ENCODE results near the gene PRAMEF4.
"Not testable (repeated sequence)": the region's sequence is repeated elsewhere in the genome, so short reads cannot be mapped to it uniquely, and the experiment has no call there.

Gene PRAMEF4

DNA sequence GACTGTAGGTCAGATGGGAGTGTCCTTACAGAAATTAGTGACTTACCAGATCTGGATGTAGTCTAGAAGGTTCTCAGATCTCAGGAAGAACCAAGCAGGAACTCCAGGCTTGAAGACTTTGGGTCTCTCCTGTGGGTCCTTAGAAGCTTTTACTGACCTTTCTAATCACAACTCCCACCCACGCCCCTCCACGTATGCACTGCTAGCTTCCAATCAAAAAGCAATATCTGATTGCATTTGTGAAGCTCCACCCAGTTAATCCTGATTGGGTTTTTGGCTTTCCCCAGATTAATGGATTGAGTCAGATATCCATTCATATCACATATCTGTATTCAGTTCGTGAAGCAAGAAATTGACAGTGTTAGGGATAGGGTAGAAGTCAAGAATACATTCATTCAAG lies at the start of gene PRAMEF4:
Gene PRAMEF4, minus strand, starts transcription at position 101 of the 400 bp plus-strand sequence. CDS start 2,807 bp downstream, outside the sequence.
- not testable (repeated sequence) for DNase-seq

DNA sequence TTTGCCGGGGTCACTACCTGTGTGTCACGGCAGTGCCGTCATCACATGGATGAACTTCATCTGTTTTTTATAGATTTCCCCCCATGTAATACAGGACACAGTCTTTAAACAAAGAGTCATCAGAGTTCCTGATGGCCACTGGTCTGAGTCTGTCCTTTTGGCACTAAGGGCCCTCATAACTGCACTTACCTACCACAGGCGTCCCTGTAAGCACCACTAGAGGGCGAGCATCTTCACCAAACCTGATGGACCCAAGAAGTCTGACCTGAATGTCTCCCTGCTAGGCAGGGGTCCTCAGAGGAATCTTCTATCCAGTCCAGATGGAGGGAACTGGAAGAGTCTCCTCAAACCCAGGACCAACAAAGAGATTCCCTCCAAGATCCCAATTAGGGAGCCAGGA lies 38.4 kb upstream of the PRAMEF4 start:
- not testable (repeated sequence) for DNase-seq

GRCh38 chr1:12921749-12922148 lies 35.7 kb upstream of the PRAMEF4 start:
- DNase-seq, result not testable (repeated sequence)

DNA sequence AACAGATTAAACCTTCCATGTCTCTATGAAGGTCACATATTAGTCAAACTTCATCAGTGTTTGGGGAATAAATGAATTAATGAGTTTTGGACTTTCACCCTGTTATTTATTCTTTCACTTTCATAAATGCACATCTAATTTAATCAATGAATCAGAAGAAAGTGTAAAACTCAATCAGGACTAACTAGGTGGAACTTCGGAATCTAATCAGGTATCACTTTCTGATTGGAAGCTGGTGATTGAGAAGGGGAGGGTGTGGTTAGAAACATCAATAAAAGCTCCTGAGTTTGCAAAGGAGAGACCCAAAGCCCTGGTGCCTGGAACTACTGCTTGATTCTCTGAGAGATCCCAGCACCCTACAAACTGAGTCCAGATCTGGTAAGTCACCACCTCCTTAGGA lies 30.3 kb upstream of the PRAMEF4 start, which contains the start of gene PRAMEF7:
Gene PRAMEF7, plus strand, starts transcription at position 301 of the 400 bp plus-strand sequence. CDS start 1,083 bp downstream, outside the sequence.
- DNase-seq, result not testable (repeated sequence)

GRCh38 chr1:12903793-12904572 lies 18.0 kb upstream of the PRAMEF4 start:
- DNase-seq, result not testable (repeated sequence)

- DNase-seq, result not testable (repeated sequence)
Observed at GRCh38 chr1:12899186-12899585, 13.2 kb upstream of the PRAMEF4 start.

GRCh38 chr1:12898170-12898569 lies 12.2 kb upstream of the PRAMEF4 start, which contains the start of gene PRAMEF10:
PRAMEF10 (minus strand) TSS chr1:12898270; CDS start chr1:12895847, 2,423 bp downstream.
- DNase-seq, result not testable (repeated sequence)

DNA sequence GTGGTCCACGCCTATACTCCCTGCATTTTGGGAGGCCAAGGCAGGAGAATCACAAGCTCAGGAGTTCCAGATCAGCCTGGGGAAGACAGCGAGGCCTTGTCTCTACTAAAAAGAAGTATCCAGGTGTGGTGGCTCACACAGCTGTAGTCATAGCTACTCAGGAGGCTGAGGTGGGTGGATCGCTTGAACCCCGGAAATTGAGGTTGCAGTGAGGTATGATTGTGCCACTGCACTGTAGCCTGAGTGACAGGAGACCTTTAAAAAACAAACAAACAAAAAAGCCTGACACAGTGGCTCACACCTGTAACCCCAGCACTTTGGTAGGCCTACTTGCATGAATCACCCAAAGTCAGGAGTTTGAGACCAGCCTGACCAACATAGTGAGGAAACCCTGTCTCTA lies 7.5 kb downstream of the PRAMEF4 start:
- not testable (repeated sequence) for DNase-seq

GRCh38 chr1:12863131-12863880 lies 22.7 kb downstream of the PRAMEF4 start:
- not testable (repeated sequence) for DNase-seq

DNA sequence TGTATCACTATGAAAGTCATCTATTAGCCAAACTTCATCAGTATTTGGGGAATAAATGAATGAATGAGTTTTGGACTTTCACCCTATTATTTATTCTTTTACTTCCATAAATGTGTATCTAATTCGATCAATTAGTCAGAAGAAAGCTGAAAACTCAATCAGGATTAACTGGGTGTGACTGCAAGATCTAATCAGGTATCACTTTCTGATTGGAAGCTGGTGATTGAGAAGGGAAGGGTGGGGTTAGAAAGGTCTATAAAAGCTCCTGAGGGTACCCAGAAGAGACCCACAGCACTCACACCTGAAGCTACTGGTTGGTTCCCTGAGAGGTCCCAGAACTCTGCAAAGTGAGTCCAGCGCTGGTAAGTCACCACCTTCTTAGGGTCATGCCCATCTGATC lies 29.2 kb downstream of the PRAMEF4 start, which contains the start of gene PRAMEF2:
Gene PRAMEF2, plus strand, starts transcription at position 301 of the 400 bp plus-strand sequence. CDS start 1,924 bp downstream, outside the sequence.
- not testable (repeated sequence) for DNase-seq

DNA sequence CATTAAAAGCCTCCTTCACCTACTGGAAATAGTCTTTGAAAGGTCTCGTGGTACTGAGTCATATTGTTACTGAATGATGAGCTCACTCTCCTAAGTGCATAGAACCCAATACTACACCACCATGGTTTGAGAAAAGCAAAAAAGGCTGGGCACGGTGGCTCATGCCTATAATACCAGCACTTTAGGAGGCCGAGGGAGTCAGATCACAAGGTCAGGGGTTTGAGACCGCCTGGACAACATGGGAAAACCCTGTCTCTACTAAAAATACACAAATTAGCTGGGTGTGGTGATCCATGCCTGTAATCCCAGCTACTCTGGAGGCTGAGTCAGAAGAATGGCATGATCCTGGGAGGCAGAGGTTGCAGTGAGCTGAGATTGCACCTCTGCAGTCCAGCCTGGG lies 34.2 kb downstream of the PRAMEF4 start:
- DNase-seq, result no peak

- DNase-seq, result not testable (repeated sequence)
Observed at GRCh38 chr1:12848620-12849019, 37.4 kb downstream of the PRAMEF4 start, which contains the start of gene HNRNPCL1. HNRNPCL1 (minus strand) TSS chr1:12848720; CDS start chr1:12848289, 431 bp downstream.

- not testable (repeated sequence) for DNase-seq
Observed at GRCh38 chr1:12833251-12833650, 52.8 kb downstream of the PRAMEF4 start.

DNA sequence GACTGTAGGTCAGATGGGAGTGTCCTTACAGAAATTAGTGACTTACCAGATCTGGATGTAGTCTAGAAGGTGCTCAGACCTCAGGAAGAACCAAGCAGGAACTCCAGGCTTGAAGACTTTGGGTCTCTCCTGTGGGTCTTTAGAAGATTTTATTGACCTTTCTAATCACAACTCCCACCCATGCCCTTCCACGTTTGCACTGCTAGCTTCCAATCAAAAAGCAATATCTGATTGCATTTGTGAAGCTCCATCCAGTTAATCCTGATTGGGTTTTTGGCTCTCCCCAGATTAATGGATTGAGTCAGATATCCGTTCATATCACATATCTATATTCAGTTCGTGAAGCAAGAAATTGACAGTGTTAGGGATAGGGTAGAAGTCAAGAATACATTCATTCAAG lies 54.7 kb downstream of the PRAMEF4 start, which contains the start of gene PRAMEF11:
Gene PRAMEF11, minus strand, starts transcription at position 101 of the 400 bp plus-strand sequence. CDS start 2,621 bp downstream, outside the sequence.
- DNase-seq, result not testable (repeated sequence)

Data from activated CD4-positive, alpha-beta T cell treated with anti-CD3 and anti-CD28 coated beads for 1 hour (primary cell).